HepG2 (cell line): ENCODE data around the gene XRCC1. TPM values are rescaled to one million over a fixed set of nuclear protein-coding genes. Genes with fewer than 3 reads are reported as not detected.
A peak's percentile ranks its signal among the peaks of the same experiment; 100 is the strongest.

Experiments
- ERF ChIP-seq: IDR thresholded peaks from 2 replicates; pipeline ENCODE4 v1.6.1; 2018; ENCODE audit warnings: missing biosample characterization, missing genetic modification reagents
- HOXA5 ChIP-seq: sonication (generic); formaldehyde crosslinking; IDR thresholded peaks from 2 replicates; pipeline ENCODE4 v1.4.0; 2020; ENCODE audit warnings: missing genetic modification reagents
- NR2F6 ChIP-seq, 2 experiments: IDR thresholded peaks; 2 replicates each; pipeline ENCODE4 v1.6.1; 2016; ENCODE audit warnings: antibody characterized with exemption in 1 of 2, mild to moderate bottlenecking in 1 of 2
- SMYD3 ChIP-seq: sonication (generic); formaldehyde crosslinking; IDR thresholded peaks from 2 replicates; pipeline ENCODE4 v1.8.1; 2023; ENCODE audit warnings: mild to moderate bottlenecking, missing genetic modification reagents
- THAP8 ChIP-seq: sonication (generic); formaldehyde crosslinking; IDR thresholded peaks from 2 replicates; pipeline ENCODE4 v1.5.1; 2020; ENCODE audit warnings: missing genetic modification reagents, mild to moderate bottlenecking, borderline replicate concordance
- TRIM22 ChIP-seq: fragments of 450-650 bp; IDR thresholded peaks from 2 replicates; pipeline ENCODE4 v1.6.1; 2017
- USF2 ChIP-seq, 2 experiments: sonication (generic) in 1 of 2; formaldehyde crosslinking in 1 of 2; IDR thresholded peaks; 2 replicates each; pipeline versions ENCODE4 v1.5.1 to v1.6.1; 2011 to 2020; ENCODE audit warnings: borderline replicate concordance in 1 of 2, low read depth in 1 of 2, low read length in 1 of 2, mild to moderate bottlenecking in 1 of 2, missing genetic modification reagents in 1 of 2, moderate library complexity in 1 of 2
- ZBTB33 ChIP-seq: sonication (generic); formaldehyde crosslinking; IDR thresholded peaks from 2 replicates; pipeline ENCODE4 v1.4.0; 2020; ENCODE audit warnings: missing genetic modification reagents
- ZKSCAN5 ChIP-seq: sonication (generic); formaldehyde crosslinking; IDR thresholded peaks from 2 replicates; pipeline ENCODE4 v1.5.1; 2020; ENCODE audit warnings: mild to moderate bottlenecking, missing genetic modification reagents
- ZNF234 ChIP-seq: sonication (generic); formaldehyde crosslinking; conservative IDR thresholded peaks from 2 replicates; pipeline ENCODE4 v1.5.1; 2020; ENCODE audit warnings: mild to moderate bottlenecking, missing genetic modification reagents
- ZNF331 ChIP-seq: sonication (generic); formaldehyde crosslinking; IDR thresholded peaks from 2 replicates; pipeline ENCODE4 v1.4.0; 2020; ENCODE audit warnings: missing genetic modification reagents
- ZNF468 ChIP-seq: sonication (generic); formaldehyde crosslinking; IDR thresholded peaks from 2 replicates; pipeline ENCODE4 v1.8.0; 2022; ENCODE audit warnings: mild to moderate bottlenecking, moderate library complexity, missing genetic modification reagents
- ZNF512 ChIP-seq: sonication (generic); formaldehyde crosslinking; IDR thresholded peaks from 2 replicates; pipeline ENCODE4 v1.4.0; 2020; ENCODE audit warnings: mild to moderate bottlenecking, missing genetic modification reagents
- ZNF549 ChIP-seq: sonication (generic); formaldehyde crosslinking; IDR thresholded peaks from 2 replicates; pipeline ENCODE4 v1.5.0; 2020; ENCODE audit warnings: missing genetic modification reagents
- ZNF616 ChIP-seq: sonication (generic); formaldehyde crosslinking; IDR thresholded peaks from 2 replicates; pipeline ENCODE4 v1.5.0; 2020; ENCODE audit warnings: low read depth, mild to moderate bottlenecking, missing genetic modification reagents
- ZNF784 ChIP-seq: sonication (generic); formaldehyde crosslinking; IDR thresholded peaks from 2 replicates; pipeline ENCODE4 v1.5.1; 2020; ENCODE audit warnings: missing genetic modification reagents, mild to moderate bottlenecking, borderline replicate concordance
- ZSCAN20 ChIP-seq: sonication (generic); formaldehyde crosslinking; IDR thresholded peaks from 2 replicates; pipeline ENCODE4 v1.4.0; 2020; ENCODE audit warnings: missing genetic modification reagents, mild to moderate bottlenecking, borderline replicate concordance
- ZSCAN25 ChIP-seq: sonication (generic); formaldehyde crosslinking; IDR thresholded peaks from 2 replicates; pipeline ENCODE4 v1.8.0; 2022; ENCODE audit warnings: mild to moderate bottlenecking, missing genetic modification reagents
- polyA plus RNA-seq, 8 experiments: library from polyadenylated mRNA; depleted of rRNA in 3 of 8; stranded (reverse) in 7 of 8; unstranded in 1 of 8; fragments of >200 nt; fragmentation: Illumina TruSeq in 4 of 8; extraction: Trizol in 4 of 8; gene quantifications; 2 replicates each; pipeline versions ENCODE4 v1.2.1 to v1.2.3, GENCODE V29; 2011 to 2016; ENCODE audit warnings: low read depth in 4 of 8, missing spikeins in 1 of 8, mixed read lengths in 1 of 8; ENCODE audit not compliant: insufficient read depth in 1 of 8
- total RNA-seq, 5 experiments: library from RNA; depleted of rRNA; stranded (reverse); fragments of >200 nt; fragmentation: Illumina TruSeq; extraction: Trizol; gene quantifications; 2 replicates each; pipeline ENCODE4 v1.2.3, GENCODE V29; 2016; ENCODE audit warnings: low read depth in 1 of 5

Gene XRCC1
- total and polyA plus RNA-seq, 2 of the 13 experiments (the other 11 are each of a cell fraction or from before 2014, with no cell fraction given), result 24.7 to 26.3 TPM

GRCh38 chr19:43619262-43620060, 44.1 kb upstream of the XRCC1 start, which contains the start of gene ZNF428 (continued):
- TF ChIP-seq ZSCAN25 (CRISPR knock-in tag) (peak; percentile 66), ZNF234 (no peak; the same call in 1 of the 2 replicates), ZSCAN20 (CRISPR knock-in tag) (0 out of 2 replicates have a peak, but pooled peaks have one; percentile 84), THAP8 (CRISPR knock-in tag) (no peak), HOXA5 (CRISPR knock-in tag) (peak; percentile 77; the same call in 1 of the 2 replicates), NR2F6 (IDR thresholded peaks at IDR 0.05) (no peak), NR2F6 (CRISPR knock-in tag; IDR thresholded peaks at IDR 0.05) (no peak), ZBTB33 (CRISPR knock-in tag) (no peak), ZKSCAN5 (CRISPR knock-in tag) (no peak), TRIM22 (no peak), ERF (CRISPR knock-in tag) (peak; percentile 11), ZNF468 (CRISPR knock-in tag) (0 out of 2 replicates have a peak, but pooled peaks have one; percentile 61), ZNF512 (CRISPR knock-in tag) (no peak), ZNF616 (CRISPR knock-in tag) (peak; percentile 90; the same call in 1 of the 2 replicates), USF2 (IDR thresholded peaks at IDR 0.05; ENCODE audit: low read depth, low read length) (no peak), USF2 (CRISPR knock-in tag; IDR thresholded peaks at IDR 0.05; ENCODE audit: borderline replicate concordance) (no peak; the same call in 1 of the 2 replicates), ZNF331 (CRISPR knock-in tag) (peak; percentile 68; the same call in 1 of the 2 replicates), ZNF549 (CRISPR knock-in tag) (peak; percentile 87; the same call in 1 of the 2 replicates), ZNF784 (CRISPR knock-in tag) (no peak), SMYD3 (CRISPR knock-in tag) (peak; percentile 87; the same call in 1 of the 2 replicates)
